B cell (primary cell): ENCODE results near the gene BID. TPM values are rescaled to one million over a fixed set of nuclear protein-coding genes. Genes with fewer than 3 reads are reported as not detected.

Experiments
- ATAC-seq: fragments of 200-7000 bp; cut with Tn5 transposase; one replicate; pipeline ENCODE4 v1.10.0; 2021; ENCODE audit warnings: low read depth, mild to moderate bottlenecking, moderate number of reproducible peaks, moderate library complexity
- CTCF ChIA-PET: fragments of 350-600 bp; sonication (Branson Sonifier 250); formaldehyde crosslinking; loops from one replicate; lab custom pipeline; 2021; ENCODE audit warnings: antibody characterized with exemption, inconsistent platforms; lab: Charles Lee
- POLR2A ChIA-PET: fragments of 350-600 bp; sonication (Branson Sonifier 250); formaldehyde crosslinking; loops from one replicate; lab custom pipeline; 2021; ENCODE audit warnings: antibody characterized with exemption; lab: Charles Lee
- DNase-seq: peaks from one replicate; pipeline ENCODE4 v3.0.0; 2013
- H2AFZ ChIP-seq: 2 replicates; pipeline ENCODE4 v1.6.1; 2012; ENCODE audit warnings: mild to moderate bottlenecking, low read depth, low read length; ENCODE audit not compliant: insufficient read depth, poor library complexity, severe bottlenecking
- H3K27ac ChIP-seq, 2 donors: 1 replicate in 1 of 2; 2 replicates in 1 of 2; pipeline ENCODE4 v1.5.1; 2012 to 2013; ENCODE audit warnings: low read length in 2 of 2, mild to moderate bottlenecking in 2 of 2, moderate library complexity in 1 of 2
- H3K27me3 ChIP-seq, 4 experiments: fragments of 200-600 bp in 1 of 4; sonication (generic) in 1 of 4; replicated peaks in 1 of 4; 1 replicate in 2 of 4; 2 replicates in 2 of 4; pipeline versions ENCODE4 v1.6.1 to v1.7.0; 2013 to 2016; ENCODE audit warnings: low read length in 3 of 4, mild to moderate bottlenecking in 2 of 4, mixed read lengths in 1 of 4, moderate library complexity in 1 of 4; ENCODE audit not compliant: insufficient read depth in 4 of 4, control insufficient read depth in 3 of 4; ENCODE audit errors: control extremely low read depth in 1 of 4
- H3K36me3 ChIP-seq, 2 experiments: replicated peaks in 1 of 2; 1 replicate in 1 of 2; 2 replicates in 1 of 2; pipeline versions ENCODE4 v1.6.1 to v1.7.1; 2013; ENCODE audit warnings: low read length in 1 of 2; ENCODE audit not compliant: insufficient read depth in 2 of 2, control insufficient read depth in 1 of 2; ENCODE audit errors: control extremely low read depth in 1 of 2, extremely low read depth in 1 of 2
- H3K4me1 ChIP-seq, 2 donors: fragments of 200-600 bp in 1 of 2; sonication (generic) in 1 of 2; 1 replicate in 1 of 2; 2 replicates in 1 of 2; pipeline versions ENCODE4 v1.5.1 to v1.6.1; 2013 to 2017; ENCODE audit warnings: low read length in 2 of 2; ENCODE audit not compliant: control insufficient read depth in 2 of 2, insufficient read depth in 2 of 2
- H3K4me2 ChIP-seq: replicated peaks from 2 replicates; pipeline ENCODE3; 2012; ENCODE audit warnings: mild to moderate bottlenecking, low read depth, low read length; ENCODE audit not compliant: poor library complexity, severe bottlenecking
- H3K4me3 ChIP-seq, 5 experiments: fragments of 200-600 bp in 1 of 5; sonication (generic) in 1 of 5; 1 replicate in 3 of 5; 2 replicates in 2 of 5; pipeline versions ENCODE4 v1.5.1 to v1.7.0; 2011 to 2016; ENCODE audit warnings: low read length in 4 of 5, mild to moderate bottlenecking in 4 of 5, low read depth in 2 of 5, control low read depth in 1 of 5, moderate library complexity in 1 of 5; ENCODE audit not compliant: insufficient read depth in 1 of 5; ENCODE audit errors: control extremely low read depth in 1 of 5, extremely low read depth in 1 of 5
- H3K79me2 ChIP-seq: fragments of 200-600 bp; sonication (generic); one replicate; pipeline ENCODE4 v1.6.0; 2016; ENCODE audit warnings: low read length; ENCODE audit not compliant: control insufficient read depth, insufficient read depth
- H3K9ac ChIP-seq: fragments of 200-600 bp; sonication (generic); 2 replicates; pipeline ENCODE4 v1.6.1; 2017; ENCODE audit warnings: mild to moderate bottlenecking, low read length, moderate library complexity
- H3K9me3 ChIP-seq, 3 donors: one replicate each; pipeline versions ENCODE4 v1.6.1 to v1.7.1; 2013; ENCODE audit warnings: low read length in 2 of 3; ENCODE audit not compliant: control insufficient read depth in 2 of 3, insufficient read depth in 1 of 3; ENCODE audit errors: control extremely low read depth in 1 of 3
- H4K20me1 ChIP-seq: 2 replicates; pipeline ENCODE4 v1.6.0; 2012; ENCODE audit warnings: mild to moderate bottlenecking, low read length; ENCODE audit not compliant: insufficient read depth, control insufficient read depth, poor library complexity, severe bottlenecking
- H3K27ac Mint-ChIP-seq: one replicate; pipeline ENCODE4 v1.8.0; 2021; ENCODE audit warnings: mixed read lengths
- H3K27me3 Mint-ChIP-seq: one replicate; pipeline ENCODE4 v1.8.0; 2021; ENCODE audit warnings: mixed read lengths
- H3K4me1 Mint-ChIP-seq: one replicate; pipeline ENCODE4 v1.8.0; 2021; ENCODE audit warnings: mixed read lengths
- H3K4me3 Mint-ChIP-seq: one replicate; pipeline ENCODE4 v1.8.0; 2021; ENCODE audit warnings: mixed read lengths
- H3K9me3 Mint-ChIP-seq: one replicate; pipeline ENCODE4 v1.8.0; 2022; ENCODE audit warnings: mixed read lengths; ENCODE audit not compliant: insufficient read depth
- CTCF ChIP-seq: fragments of 200-600 bp; IDR thresholded peaks from one replicate; pipeline ENCODE4 v1.8.0; 2022; ENCODE audit warnings: antibody characterized with exemption, mild to moderate bottlenecking
- EZH2 ChIP-seq: IDR thresholded peaks from 2 replicates; pipeline ENCODE4 v1.6.1; 2012; ENCODE audit warnings: borderline replicate concordance, low read depth, mild to moderate bottlenecking, moderate library complexity, low read length; ENCODE audit not compliant: insufficient read depth, poor library complexity, severe bottlenecking
- WGBS: methylation state at CpG from one replicate; pipeline ENCODE4 v1.1.5; 2013; ENCODE audit warnings: missing lambda C conversion rate; ENCODE audit not compliant: insufficient coverage; 5-methylcytosine and 5-hydroxymethylcytosine counted together
- intact Hi-C: fragments of 100-400 bp; cut with micrococcal nuclease; formaldehyde crosslinking; loops from one replicate; pipeline ENCODE4 v1.10.0; 2022
- polyA plus RNA-seq: library from polyadenylated mRNA; depleted of rRNA; stranded (reverse); fragments of >200 nt; gene quantifications from 2 replicates; pipeline ENCODE4 v1.2.3, GENCODE V29; 2012
- total RNA-seq, 2 donors: library from RNA; stranded (reverse); fragments of 120-200 nt in 1 of 2; gene quantifications; 1 replicate in 1 of 2; 2 replicates in 1 of 2; pipeline versions ENCODE4 v1.2.3 to v1.2.4, GENCODE V29; 2013 to 2022

Gene BID
- total and polyA plus RNA-seq, 2 donors (not counting 1 experiment from before 2014, with no cell fraction given), result 17.5 to 23.3 TPM

- ChIA-PET POLR2A (no interaction called here), CTCF (no interaction called here)
- H3K4me2 ChIP-seq, result no peak overlapping the region
- no CpG with 5 or more reads among the region's 6 CpGs for WGBS
- no peaks in the 10 kb centered on the region for H3K27me3 ChIP-seq
- no peak for TF ChIP-seq CTCF
- TF ChIP-seq EZH2, result no peak
- intact Hi-C loops, result no loop called here
- no peak overlapping the region for H3K27ac ChIP-seq
- H3K79me2 ChIP-seq, result peaks cover 13% of the 10 kb centered on the region
- H4K20me1 ChIP-seq, result no peaks in the 10 kb centered on the region
- no peak overlapping the region for H3K9ac ChIP-seq
- no peak overlapping the region for H2AFZ ChIP-seq
- DNase-seq (no peak), ATAC-seq (no peak)
- no peaks in the 10 kb centered on the region for H3K9me3 ChIP-seq
- no peaks in the 10 kb centered on the region for H3K4me1 ChIP-seq
- H3K9me3 Mint-ChIP-seq, result no peaks in the 10 kb centered on the region
- H3K4me1 Mint-ChIP-seq, result no peaks in the 10 kb centered on the region
- no peak overlapping the region for H3K27ac Mint-ChIP-seq
- no peak overlapping the region for H3K4me3 ChIP-seq
- no peak overlapping the region for H3K4me3 Mint-ChIP-seq
- peaks cover 0 to 83% of the 10 kb centered on the region in 2 experiments for H3K36me3 ChIP-seq
- H3K27me3 Mint-ChIP-seq, result no peaks in the 10 kb centered on the region
Observed at GRCh38 chr22:17814084-17814483, 39.8 kb upstream of the BID start.

- 100% methylated on average over 2 of the region's 4 CpGs for WGBS
- intact Hi-C loops, result no loop called here
- POLR2A ChIA-PET, result interaction anchor here (0.6 kb wide), 1 partner anchor 38 kb away, joined by 3 read pairs; no protein-coding TSS in a partner anchor
- H3K4me1 Mint-ChIP-seq, result no peaks in the 10 kb centered on the region
- CTCF ChIA-PET, result no interaction called here
- ATAC-seq (no peak), DNase-seq (no peak)
- H3K27me3 Mint-ChIP-seq, result no peaks in the 10 kb centered on the region
- Histone ChIP-seq H3K4me2 (no peak overlapping the region), H3K27me3 (no peaks in the 10 kb centered on the region), H3K9ac (no peak overlapping the region), H2AFZ (no peak overlapping the region), H4K20me1 (no peaks in the 10 kb centered on the region), H3K4me3 (no peak overlapping the region), H3K36me3 (peaks cover 0 to 92% of the 10 kb centered on the region in 2 experiments), H3K9me3 (no peaks in the 10 kb centered on the region), H3K27ac (no peak overlapping the region), H3K4me1 (no peaks in the 10 kb centered on the region), H3K79me2 (peaks cover 10% of the 10 kb centered on the region)
- no peaks in the 10 kb centered on the region for H3K9me3 Mint-ChIP-seq
- no peak overlapping the region for H3K27ac Mint-ChIP-seq
- TF ChIP-seq EZH2, result no peak
- no peak for TF ChIP-seq CTCF
- no peak overlapping the region for H3K4me3 Mint-ChIP-seq
Observed at GRCh38 chr22:17811119-17811518, 36.9 kb upstream of the BID start.
